GM12878 (cell line): ENCODE measurements around the gene RNF31.

Experiments
- HDGF ChIP-seq: fragments of 450-650 bp; IDR thresholded peaks from 2 replicates; pipeline ENCODE4 v1.6.1; 2016; ENCODE audit warnings: antibody characterized with exemption
- POLR2A ChIP-seq: IDR thresholded peaks from 2 replicates; pipeline ENCODE4 v1.6.1; 2011; ENCODE audit warnings: low read depth, mild to moderate bottlenecking, low read length
- RFX5 ChIP-seq: IDR thresholded peaks from 2 replicates; pipeline ENCODE4 v1.6.1; 2011; ENCODE audit warnings: low read depth, low read length, improper control_type of control experiment
- TAF1 ChIP-seq: IDR thresholded peaks from 2 replicates; pipeline ENCODE4 v1.6.1; 2011; ENCODE audit warnings: mild to moderate bottlenecking, low read depth, low read length, borderline replicate concordance
- TCF7 ChIP-seq: IDR thresholded peaks from 2 replicates; pipeline ENCODE4 v1.6.1; 2014; ENCODE audit warnings: antibody characterized with exemption, borderline replicate concordance
- TF ChIP-seq, protein P1 (sequence below): fragments of 450-650 bp; formaldehyde crosslinking; IDR thresholded peaks from 2 replicates; pipeline ENCODE4 v1.4.0; 2022; ENCODE audit warnings: mild to moderate bottlenecking, moderate library complexity
- TF ChIP-seq, protein P2 (sequence below): fragments of 450-650 bp; IDR thresholded peaks from 2 replicates; pipeline ENCODE4 v1.6.1; 2016; ENCODE audit warnings: mild to moderate bottlenecking
- TF ChIP-seq, protein P3 (sequence below): IDR thresholded peaks from 2 replicates; pipeline ENCODE4 v1.6.1; 2011; ENCODE audit warnings: mild to moderate bottlenecking, low read depth, low read length, moderate library complexity; ENCODE audit not compliant: insufficient replicate concordance
- TF ChIP-seq, protein P4 (sequence below), 3 experiments: IDR thresholded peaks in 2 of 3; conservative IDR thresholded peaks in 1 of 3; 2 replicates each; pipeline ENCODE4 v1.5.1; 2011; ENCODE audit warnings: low read depth in 3 of 3, low read length in 3 of 3, mild to moderate bottlenecking in 3 of 3, control low read depth in 2 of 3, moderate library complexity in 2 of 3, inconsistent platforms in 1 of 3, mixed read lengths in 1 of 3; ENCODE audit not compliant: control insufficient read depth in 2 of 3, insufficient read depth in 1 of 3; ENCODE audit errors: extremely low read depth in 1 of 3

DNA sequence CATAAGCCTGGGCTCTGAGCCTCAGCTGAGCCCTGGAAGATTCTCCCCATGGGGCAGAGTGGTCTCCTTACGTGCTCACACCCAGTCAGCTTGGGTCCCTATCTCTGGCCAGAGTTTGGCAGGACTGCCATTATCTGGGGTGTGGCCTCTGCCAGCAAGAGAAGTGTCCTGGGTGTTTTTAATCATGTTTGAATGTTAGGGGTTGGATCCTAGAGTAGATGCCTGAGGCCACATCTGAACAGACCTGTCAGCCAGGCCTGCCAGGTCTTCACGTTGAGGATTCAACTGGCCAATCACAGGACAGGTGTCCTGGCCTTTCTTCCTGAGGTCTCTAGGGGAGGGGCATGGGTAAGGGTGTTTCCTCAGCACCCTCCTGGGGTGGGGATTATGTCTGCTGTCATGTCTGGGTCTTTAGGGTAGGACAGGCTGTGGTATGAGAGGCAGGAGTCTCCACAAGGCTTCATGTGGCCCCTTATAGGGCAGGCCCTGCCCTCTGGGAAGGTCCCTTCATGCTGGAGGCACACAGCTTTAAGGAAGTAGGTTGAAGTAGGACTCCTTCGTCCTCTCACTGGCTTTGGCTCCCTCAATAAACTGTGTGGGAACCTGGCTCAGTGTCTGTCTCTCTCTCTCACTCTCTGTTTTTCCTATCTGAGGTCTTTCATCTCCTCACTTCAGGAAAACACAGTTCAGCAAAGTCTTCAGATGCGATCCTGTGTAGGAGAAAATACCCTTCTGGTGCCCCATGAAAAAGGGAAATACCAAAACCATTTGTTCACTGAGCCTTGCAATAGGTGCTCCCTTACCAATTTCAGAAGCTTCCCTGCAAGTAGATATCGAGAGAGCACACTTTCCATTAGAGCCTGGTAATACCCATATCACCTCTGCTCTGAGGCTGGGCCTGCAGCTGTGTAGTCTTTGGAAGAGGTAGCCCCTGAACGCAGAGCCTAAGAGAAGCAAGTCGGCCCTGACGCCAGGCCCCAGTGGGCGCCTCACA lies 23.6 kb upstream of the RNF31 start:
- TF ChIP-seq, protein P1, sequence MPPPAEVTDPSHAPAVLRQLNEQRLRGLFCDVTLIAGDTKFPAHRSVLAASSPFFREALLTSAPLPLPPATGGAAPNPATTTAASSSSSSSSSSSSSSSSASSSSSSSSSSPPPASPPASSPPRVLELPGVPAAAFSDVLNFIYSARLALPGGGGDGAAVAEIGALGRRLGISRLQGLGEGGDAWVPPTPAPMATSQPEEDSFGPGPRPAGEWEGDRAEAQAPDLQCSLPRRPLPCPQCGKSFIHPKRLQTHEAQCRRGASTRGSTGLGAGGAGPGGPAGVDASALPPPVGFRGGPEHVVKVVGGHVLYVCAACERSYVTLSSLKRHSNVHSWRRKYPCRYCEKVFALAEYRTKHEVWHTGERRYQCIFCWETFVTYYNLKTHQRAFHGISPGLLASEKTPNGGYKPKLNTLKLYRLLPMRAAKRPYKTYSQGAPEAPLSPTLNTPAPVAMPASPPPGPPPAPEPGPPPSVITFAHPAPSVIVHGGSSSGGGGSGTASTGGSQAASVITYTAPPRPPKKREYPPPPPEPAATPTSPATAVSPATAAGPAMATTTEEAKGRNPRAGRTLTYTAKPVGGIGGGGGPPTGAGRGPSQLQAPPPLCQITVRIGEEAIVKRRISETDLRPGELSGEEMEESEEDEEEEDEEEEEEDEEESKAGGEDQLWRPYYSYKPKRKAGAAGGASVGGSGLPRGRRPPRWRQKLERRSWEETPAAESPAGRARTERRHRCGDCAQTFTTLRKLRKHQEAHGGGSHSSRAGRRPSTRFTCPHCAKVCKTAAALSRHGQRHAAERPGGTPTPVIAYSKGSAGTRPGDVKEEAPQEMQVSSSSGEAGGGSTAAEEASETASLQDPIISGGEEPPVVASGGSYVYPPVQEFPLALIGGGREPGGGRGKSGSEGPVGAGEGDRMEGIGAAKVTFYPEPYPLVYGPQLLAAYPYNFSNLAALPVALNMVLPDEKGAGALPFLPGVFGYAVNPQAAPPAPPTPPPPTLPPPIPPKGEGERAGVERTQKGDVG: no peak
- TF ChIP-seq TCF7 (no peak), TAF1 (no peak), HDGF (no peak; the same call in 1 of the 2 replicates), RFX5 (no peak), POLR2A (peak; percentile 43; the same call in 1 of the 2 replicates)
- TF ChIP-seq, protein P2, sequence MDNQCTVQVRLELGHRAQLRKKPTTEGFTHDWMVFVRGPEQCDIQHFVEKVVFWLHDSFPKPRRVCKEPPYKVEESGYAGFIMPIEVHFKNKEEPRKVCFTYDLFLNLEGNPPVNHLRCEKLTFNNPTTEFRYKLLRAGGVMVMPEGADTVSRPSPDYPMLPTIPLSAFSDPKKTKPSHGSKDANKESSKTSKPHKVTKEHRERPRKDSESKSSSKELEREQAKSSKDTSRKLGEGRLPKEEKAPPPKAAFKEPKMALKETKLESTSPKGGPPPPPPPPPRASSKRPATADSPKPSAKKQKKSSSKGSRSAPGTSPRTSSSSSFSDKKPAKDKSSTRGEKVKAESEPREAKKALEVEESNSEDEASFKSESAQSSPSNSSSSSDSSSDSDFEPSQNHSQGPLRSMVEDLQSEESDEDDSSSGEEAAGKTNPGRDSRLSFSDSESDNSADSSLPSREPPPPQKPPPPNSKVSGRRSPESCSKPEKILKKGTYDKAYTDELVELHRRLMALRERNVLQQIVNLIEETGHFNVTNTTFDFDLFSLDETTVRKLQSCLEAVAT: no peak
- TF ChIP-seq, protein P3, sequence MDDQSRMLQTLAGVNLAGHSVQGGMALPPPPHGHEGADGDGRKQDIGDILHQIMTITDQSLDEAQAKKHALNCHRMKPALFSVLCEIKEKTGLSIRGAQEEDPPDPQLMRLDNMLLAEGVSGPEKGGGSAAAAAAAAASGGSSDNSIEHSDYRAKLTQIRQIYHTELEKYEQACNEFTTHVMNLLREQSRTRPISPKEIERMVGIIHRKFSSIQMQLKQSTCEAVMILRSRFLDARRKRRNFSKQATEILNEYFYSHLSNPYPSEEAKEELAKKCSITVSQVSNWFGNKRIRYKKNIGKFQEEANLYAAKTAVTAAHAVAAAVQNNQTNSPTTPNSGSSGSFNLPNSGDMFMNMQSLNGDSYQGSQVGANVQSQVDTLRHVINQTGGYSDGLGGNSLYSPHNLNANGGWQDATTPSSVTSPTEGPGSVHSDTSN: no peak
- TF ChIP-seq, protein P4, sequence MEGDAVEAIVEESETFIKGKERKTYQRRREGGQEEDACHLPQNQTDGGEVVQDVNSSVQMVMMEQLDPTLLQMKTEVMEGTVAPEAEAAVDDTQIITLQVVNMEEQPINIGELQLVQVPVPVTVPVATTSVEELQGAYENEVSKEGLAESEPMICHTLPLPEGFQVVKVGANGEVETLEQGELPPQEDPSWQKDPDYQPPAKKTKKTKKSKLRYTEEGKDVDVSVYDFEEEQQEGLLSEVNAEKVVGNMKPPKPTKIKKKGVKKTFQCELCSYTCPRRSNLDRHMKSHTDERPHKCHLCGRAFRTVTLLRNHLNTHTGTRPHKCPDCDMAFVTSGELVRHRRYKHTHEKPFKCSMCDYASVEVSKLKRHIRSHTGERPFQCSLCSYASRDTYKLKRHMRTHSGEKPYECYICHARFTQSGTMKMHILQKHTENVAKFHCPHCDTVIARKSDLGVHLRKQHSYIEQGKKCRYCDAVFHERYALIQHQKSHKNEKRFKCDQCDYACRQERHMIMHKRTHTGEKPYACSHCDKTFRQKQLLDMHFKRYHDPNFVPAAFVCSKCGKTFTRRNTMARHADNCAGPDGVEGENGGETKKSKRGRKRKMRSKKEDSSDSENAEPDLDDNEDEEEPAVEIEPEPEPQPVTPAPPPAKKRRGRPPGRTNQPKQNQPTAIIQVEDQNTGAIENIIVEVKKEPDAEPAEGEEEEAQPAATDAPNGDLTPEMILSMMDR (IDR thresholded peaks at IDR 0.05 in 2 of 3, conservative IDR thresholded peaks at IDR 0.05 in 1 of 3; ENCODE audit: control insufficient read depth in 2 of 3, extremely low read depth in 1 of 3, insufficient read depth in 1 of 3, low read depth in 3 of 3, low read length in 3 of 3): no peak
